ENCODE measurements around the gene SPEN.
A peak's percentile ranks its signal among the peaks of the same experiment; 100 is the strongest.

Gene SPEN

GRCh38 chr1:15961492-15961891 lies 114.0 kb downstream of the SPEN start:
- no peak overlapping the region for H3K4ac ChIP-seq (ENCODE audit: low read length)
- H2BK15ac ChIP-seq (ENCODE audit: low read length) = no peak overlapping the region
- H3K4me3 ChIP-seq (ENCODE audit: low read length in 2 of 2) = no peak overlapping the region
- H3K9me3 ChIP-seq (replicated peaks in 1 of 2; ENCODE audit: control insufficient read depth in 2 of 2, insufficient read depth in 1 of 2, low read depth in 1 of 2, low read length in 2 of 2) = no peaks in the 10 kb centered on the region
- H2AK5ac ChIP-seq (ENCODE audit: low read depth, low read length) = no peak overlapping the region
- no peak overlapping the region for H2AFZ ChIP-seq (ENCODE audit: low read length)
- H2BK5ac ChIP-seq (ENCODE audit: low read length) = no peak overlapping the region
- no peak overlapping the region for H3K9ac ChIP-seq (ENCODE audit: low read depth, low read length, poor library complexity)
- no peaks in the 10 kb centered on the region for H3K79me1 ChIP-seq (ENCODE audit: low read depth, low read length)
- no peak overlapping the region for H3K4me2 ChIP-seq (ENCODE audit: insufficient read depth, low read length, poor library complexity, severe bottlenecking)
- H4K8ac ChIP-seq (ENCODE audit: low read depth, low read length) = no peak overlapping the region
- WGBS, 2 donors (ENCODE audit: extremely low coverage in 2 of 2, insufficient read length in 2 of 2, insufficient replicate concordance in 1 of 2) = no CpG with 5 or more reads among the region's 11 CpGs
- H3K18ac ChIP-seq (ENCODE audit: low read length) = no peak overlapping the region
- no peaks in the 10 kb centered on the region for H3K27me3 ChIP-seq (ENCODE audit: control insufficient read depth in 3 of 3, insufficient read depth in 3 of 3, low read depth in 1 of 3, low read length in 3 of 3)
- peaks cover 0 to 3% of the 10 kb centered on the region in 2 donors for H3K4me1 ChIP-seq (ENCODE audit: control insufficient read depth in 2 of 2, insufficient read depth in 1 of 2, low read depth in 1 of 2, low read length in 2 of 2)
- H3K14ac ChIP-seq (ENCODE audit: low read length) = no peak overlapping the region
- no peak overlapping the region for H2BK120ac ChIP-seq (ENCODE audit: low read depth, low read length)
- H4K91ac ChIP-seq (ENCODE audit: low read depth, low read length, poor library complexity) = no peak overlapping the region
- H3K23ac ChIP-seq (ENCODE audit: low read depth, low read length, poor library complexity) = no peak overlapping the region
- no peak overlapping the region for H3K27ac ChIP-seq (replicated peaks; ENCODE audit: low read length)
- no peak for DNase-seq (ENCODE audit: low spot score)
- H3K36me3 ChIP-seq (replicated peaks in 1 of 2; ENCODE audit: control insufficient read depth in 2 of 2, insufficient read depth in 2 of 2, low read length in 2 of 2) = peaks cover 0 to 17% of the 10 kb centered on the region in 2 donors
- no peak overlapping the region for H2BK12ac ChIP-seq (ENCODE audit: low read length)

GRCh38 chr1:15962176-15962575 lies 114.7 kb downstream of the SPEN start:
- no peak overlapping the region for H3K4me2 ChIP-seq (ENCODE audit: insufficient read depth, low read length, poor library complexity, severe bottlenecking)
- no peaks in the 10 kb centered on the region for H3K27me3 ChIP-seq (ENCODE audit: control insufficient read depth in 3 of 3, insufficient read depth in 3 of 3, low read depth in 1 of 3, low read length in 3 of 3)
- H3K9ac ChIP-seq (ENCODE audit: low read depth, low read length, poor library complexity) = peak overlapping the region; percentile 66
- no peaks in the 10 kb centered on the region for H3K79me1 ChIP-seq (ENCODE audit: low read depth, low read length)
- H3K4ac ChIP-seq (ENCODE audit: low read length) = no peak overlapping the region
- H4K91ac ChIP-seq (ENCODE audit: low read depth, low read length, poor library complexity) = no peak overlapping the region
- no peak overlapping the region for H2BK12ac ChIP-seq (ENCODE audit: low read length)
- H2AFZ ChIP-seq (ENCODE audit: low read length) = no peak overlapping the region
- no CpG with 5 or more reads among the region's 6 CpGs for WGBS, 2 donors (ENCODE audit: extremely low coverage in 2 of 2, insufficient read length in 2 of 2, insufficient replicate concordance in 1 of 2)
- H3K14ac ChIP-seq (ENCODE audit: low read length) = no peak overlapping the region
- no peaks in the 10 kb centered on the region for H3K9me3 ChIP-seq (replicated peaks in 1 of 2; ENCODE audit: control insufficient read depth in 2 of 2, insufficient read depth in 1 of 2, low read depth in 1 of 2, low read length in 2 of 2)
- H3K4me3 ChIP-seq (ENCODE audit: low read length in 2 of 2) = no peak overlapping the region
- peaks cover 0 to 3% of the 10 kb centered on the region in 2 donors for H3K4me1 ChIP-seq (ENCODE audit: control insufficient read depth in 2 of 2, insufficient read depth in 1 of 2, low read depth in 1 of 2, low read length in 2 of 2)
- no peak for DNase-seq (ENCODE audit: low spot score)
- H2BK5ac ChIP-seq (ENCODE audit: low read length) = no peak overlapping the region
- H3K18ac ChIP-seq (ENCODE audit: low read length) = no peak overlapping the region
- H3K36me3 ChIP-seq (replicated peaks in 1 of 2; ENCODE audit: control insufficient read depth in 2 of 2, insufficient read depth in 2 of 2, low read length in 2 of 2) = peaks cover 0 to 22% of the 10 kb centered on the region in 2 donors
- no peak overlapping the region for H3K23ac ChIP-seq (ENCODE audit: low read depth, low read length, poor library complexity)
- no peak overlapping the region for H3K27ac ChIP-seq (replicated peaks; ENCODE audit: low read length)
- no peak overlapping the region for H2BK120ac ChIP-seq (ENCODE audit: low read depth, low read length)
- no peak overlapping the region for H2BK15ac ChIP-seq (ENCODE audit: low read length)
- H2AK5ac ChIP-seq (ENCODE audit: low read depth, low read length) = no peak overlapping the region
- no peak overlapping the region for H4K8ac ChIP-seq (ENCODE audit: low read depth, low read length)

- Histone ChIP-seq H3K79me1 (ENCODE audit: low read depth, low read length) (no peaks in the 10 kb centered on the region), H3K23ac (ENCODE audit: low read depth, low read length, poor library complexity) (no peak overlapping the region), H3K27ac (replicated peaks; ENCODE audit: low read length) (no peak overlapping the region), H2BK12ac (ENCODE audit: low read length) (no peak overlapping the region), H3K9me3 (replicated peaks in 1 of 2; ENCODE audit: control insufficient read depth in 2 of 2, insufficient read depth in 1 of 2, low read depth in 1 of 2, low read length in 2 of 2) (no peaks in the 10 kb centered on the region), H3K4me1 (ENCODE audit: control insufficient read depth in 2 of 2, insufficient read depth in 1 of 2, low read depth in 1 of 2, low read length in 2 of 2) (peaks cover 0 to 3% of the 10 kb centered on the region in 2 donors), H2BK120ac (ENCODE audit: low read depth, low read length) (no peak overlapping the region), H3K9ac (ENCODE audit: low read depth, low read length, poor library complexity) (no peak overlapping the region), H3K14ac (ENCODE audit: low read length) (no peak overlapping the region), H3K4ac (ENCODE audit: low read length) (no peak overlapping the region), H3K4me3 (ENCODE audit: low read length in 2 of 2) (no peak overlapping the region), H3K36me3 (replicated peaks in 1 of 2; ENCODE audit: control insufficient read depth in 2 of 2, insufficient read depth in 2 of 2, low read length in 2 of 2) (peaks cover 0 to 25% of the 10 kb centered on the region in 2 donors), H2AFZ (ENCODE audit: low read length) (no peak overlapping the region), H3K4me2 (ENCODE audit: insufficient read depth, low read length, poor library complexity, severe bottlenecking) (no peak overlapping the region), H4K8ac (ENCODE audit: low read depth, low read length) (no peak overlapping the region), H2BK5ac (ENCODE audit: low read length) (no peak overlapping the region), H3K27me3 (ENCODE audit: control insufficient read depth in 3 of 3, insufficient read depth in 3 of 3, low read depth in 1 of 3, low read length in 3 of 3) (no peaks in the 10 kb centered on the region), H4K91ac (ENCODE audit: low read depth, low read length, poor library complexity) (no peak overlapping the region), H2BK15ac (ENCODE audit: low read length) (no peak overlapping the region), H3K18ac (ENCODE audit: low read length) (no peak overlapping the region), H2AK5ac (ENCODE audit: low read depth, low read length) (no peak overlapping the region)
- no CpG with 5 or more reads among the region's 8 CpGs for WGBS, 2 donors (ENCODE audit: extremely low coverage in 2 of 2, insufficient read length in 2 of 2, insufficient replicate concordance in 1 of 2)
- no peak for DNase-seq (ENCODE audit: low spot score)
Observed at GRCh38 chr1:15962671-15963362, 115.3 kb downstream of the SPEN start.

- DNase-seq (ENCODE audit: low spot score) = no peak
- H4K8ac ChIP-seq (ENCODE audit: low read depth, low read length) = no peak overlapping the region
- no peak overlapping the region for H3K4ac ChIP-seq (ENCODE audit: low read length)
- no peak overlapping the region for H2BK15ac ChIP-seq (ENCODE audit: low read length)
- no peak overlapping the region for H3K9ac ChIP-seq (ENCODE audit: low read depth, low read length, poor library complexity)
- no peak overlapping the region for H3K4me3 ChIP-seq (ENCODE audit: low read length in 2 of 2)
- no peak overlapping the region for H3K14ac ChIP-seq (ENCODE audit: low read length)
- no peak overlapping the region for H3K27ac ChIP-seq (replicated peaks; ENCODE audit: low read length)
- H3K27me3 ChIP-seq (ENCODE audit: control insufficient read depth in 3 of 3, insufficient read depth in 3 of 3, low read depth in 1 of 3, low read length in 3 of 3) = no peaks in the 10 kb centered on the region
- no peak overlapping the region for H4K91ac ChIP-seq (ENCODE audit: low read depth, low read length, poor library complexity)
- no peak overlapping the region for H2BK5ac ChIP-seq (ENCODE audit: low read length)
- no peak overlapping the region for H2BK120ac ChIP-seq (ENCODE audit: low read depth, low read length)
- no peak overlapping the region for H3K18ac ChIP-seq (ENCODE audit: low read length)
- H3K4me1 ChIP-seq (ENCODE audit: control insufficient read depth in 2 of 2, insufficient read depth in 1 of 2, low read depth in 1 of 2, low read length in 2 of 2) = peaks cover 0 to 3% of the 10 kb centered on the region in 2 donors
- no peak overlapping the region for H2AFZ ChIP-seq (ENCODE audit: low read length)
- H3K36me3 ChIP-seq (replicated peaks in 1 of 2; ENCODE audit: control insufficient read depth in 2 of 2, insufficient read depth in 2 of 2, low read length in 2 of 2) = peaks cover 0 to 30% of the 10 kb centered on the region in 2 donors
- no peak overlapping the region for H3K23ac ChIP-seq (ENCODE audit: low read depth, low read length, poor library complexity)
- H2AK5ac ChIP-seq (ENCODE audit: low read depth, low read length) = no peak overlapping the region
- H2BK12ac ChIP-seq (ENCODE audit: low read length) = no peak overlapping the region
- H3K4me2 ChIP-seq (ENCODE audit: insufficient read depth, low read length, poor library complexity, severe bottlenecking) = no peak overlapping the region
- peaks cover 0 to 4% of the 10 kb centered on the region in 2 donors for H3K9me3 ChIP-seq (replicated peaks in 1 of 2; ENCODE audit: control insufficient read depth in 2 of 2, insufficient read depth in 1 of 2, low read depth in 1 of 2, low read length in 2 of 2)
- no peaks in the 10 kb centered on the region for H3K79me1 ChIP-seq (ENCODE audit: low read depth, low read length)
Observed at GRCh38 chr1:15963363-15963967, 116.0 kb downstream of the SPEN start.
